A549 (cell line): ENCODE results near the gene GPANK1.

ENCODE experiments used
- CEBPB ChIP-seq, 2 experiments: fragments of >200 bp in 1 of 2; sonication (Bioruptor Twin) in 1 of 2; formaldehyde crosslinking in 1 of 2; IDR thresholded peaks; 2 replicates each; pipeline ENCODE4 v1.6.1; 2012 to 2016
- CTCF ChIP-seq: fragments of >200 bp; sonication (Bioruptor Twin); formaldehyde crosslinking; IDR thresholded peaks from 3 replicates; pipeline ENCODE4 v1.5.1; 2016
- EP300 ChIP-seq, 2 experiments: fragments of >200 bp; sonication (Bioruptor Twin); formaldehyde crosslinking; IDR thresholded peaks; 2 replicates in 1 of 2; 3 replicates in 1 of 2; pipeline ENCODE4 v1.6.1; 2016 to 2017
- ESRRA ChIP-seq: fragments of 150-350 bp; IDR thresholded peaks from 2 replicates; pipeline ENCODE4 v1.6.1; 2014; ENCODE audit warnings: mild to moderate bottlenecking, low read length, borderline replicate concordance
- FOSL2 ChIP-seq, 2 experiments: fragments of 450-650 bp in 1 of 2; fragments of >200 bp in 1 of 2; sonication (Bioruptor Twin) in 1 of 2; formaldehyde crosslinking; IDR thresholded peaks; 2 replicates each; pipeline versions ENCODE4 v1.5.0 to v1.6.1; 2016 to 2020; ENCODE audit warnings: mild to moderate bottlenecking in 1 of 2, moderate library complexity in 1 of 2
- JUNB ChIP-seq: fragments of >200 bp; sonication (Bioruptor Twin); formaldehyde crosslinking; IDR thresholded peaks from 2 replicates; pipeline ENCODE4 v1.6.1; 2016
- POLR2A ChIP-seq: IDR thresholded peaks from 2 replicates; pipeline ENCODE4 v1.6.1; 2012; ENCODE audit warnings: mild to moderate bottlenecking, low read length
- POLR2AphosphoS2 ChIP-seq: conservative IDR thresholded peaks from 2 replicates; pipeline ENCODE4 v1.6.1; 2012; ENCODE audit warnings: low read length, improper control_type of control experiment, inconsistent platforms
- RAD21 ChIP-seq, 2 experiments: fragments of >200 bp in 1 of 2; sonication (Bioruptor Twin) in 1 of 2; formaldehyde crosslinking in 1 of 2; IDR thresholded peaks in 1 of 2; conservative IDR thresholded peaks in 1 of 2; 2 replicates in 1 of 2; 3 replicates in 1 of 2; pipeline ENCODE4 v1.6.1; 2012 to 2018; ENCODE audit warnings: inconsistent platforms in 1 of 2
- TF ChIP-seq, protein P1 (sequence below): IDR thresholded peaks from 2 replicates; pipeline ENCODE4 v1.6.1; 2012

GRCh38 chr6:31633447-31633846 is 31.4 kb downstream of the GPANK1 start:
- TF ChIP-seq ESRRA, result no peak
- TF ChIP-seq CTCF, result no peak
- TF ChIP-seq JUNB, result no peak
- no peak for TF ChIP-seq POLR2A
- TF ChIP-seq, protein P1, sequence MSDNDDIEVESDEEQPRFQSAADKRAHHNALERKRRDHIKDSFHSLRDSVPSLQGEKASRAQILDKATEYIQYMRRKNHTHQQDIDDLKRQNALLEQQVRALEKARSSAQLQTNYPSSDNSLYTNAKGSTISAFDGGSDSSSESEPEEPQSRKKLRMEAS, result no peak
- no peak for TF ChIP-seq RAD21 (conservative IDR thresholded peaks at IDR 0.05 in 1 of 2, IDR thresholded peaks at IDR 0.05 in 1 of 2)
- no peak for TF ChIP-seq POLR2AphosphoS2
- no peak for TF ChIP-seq FOSL2 (IDR thresholded peaks at IDR 0.05)
- no peak for TF ChIP-seq FOSL2 (CRISPR knock-in tag; IDR thresholded peaks at IDR 0.05)
- TF ChIP-seq EP300 (IDR thresholded peaks at IDR 0.05), result no peak
- TF ChIP-seq CEBPB (IDR thresholded peaks at IDR 0.05), result no peak
